Measurements from ENCODE around the gene ANKRD29.

Gene ANKRD29

DNA sequence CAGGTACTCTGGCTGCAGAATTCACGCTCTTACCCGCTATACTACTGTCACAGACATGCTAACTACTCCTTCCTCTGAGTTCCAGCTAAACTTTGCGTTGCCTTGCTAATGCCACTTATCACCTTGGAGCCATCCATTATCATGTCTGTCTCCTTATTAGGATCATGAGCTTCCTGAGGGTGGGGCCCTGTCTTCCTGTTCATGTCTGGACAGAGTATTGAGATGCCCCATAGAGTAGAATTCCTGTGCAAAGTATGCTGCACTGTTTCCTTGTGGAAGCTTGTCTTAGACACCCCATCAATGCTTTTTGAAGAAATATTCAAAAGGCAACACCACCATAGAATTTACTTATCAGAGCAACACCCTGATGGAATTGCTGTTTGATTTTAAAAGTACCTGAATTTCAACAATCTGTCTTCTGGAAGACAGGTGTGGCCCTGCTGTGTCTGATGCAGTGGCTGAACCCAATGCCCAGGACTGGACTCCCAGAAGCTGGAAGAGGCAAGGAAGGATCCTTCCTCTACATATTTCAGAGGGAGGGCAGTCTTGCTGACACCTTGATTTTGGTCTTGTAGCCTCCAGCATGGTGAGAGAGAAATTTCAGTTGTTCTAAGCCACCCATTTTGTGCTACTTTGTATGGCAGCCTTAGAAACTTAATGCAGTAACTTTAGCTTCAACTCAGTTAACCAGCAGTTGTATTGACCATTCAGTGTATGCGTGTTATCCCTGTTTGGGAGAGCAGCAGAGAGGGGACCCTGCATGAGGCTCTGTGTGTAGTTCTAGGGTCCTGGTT, 32.1 kb upstream of the ANKRD29 start:
- H3K4me3 ChIP-seq (ENCODE audit: low read length): no peak overlapping the region
- peak; percentile 54 for DNase-seq (ENCODE audit: low read depth)
- TF ChIP-seq, protein P1, sequence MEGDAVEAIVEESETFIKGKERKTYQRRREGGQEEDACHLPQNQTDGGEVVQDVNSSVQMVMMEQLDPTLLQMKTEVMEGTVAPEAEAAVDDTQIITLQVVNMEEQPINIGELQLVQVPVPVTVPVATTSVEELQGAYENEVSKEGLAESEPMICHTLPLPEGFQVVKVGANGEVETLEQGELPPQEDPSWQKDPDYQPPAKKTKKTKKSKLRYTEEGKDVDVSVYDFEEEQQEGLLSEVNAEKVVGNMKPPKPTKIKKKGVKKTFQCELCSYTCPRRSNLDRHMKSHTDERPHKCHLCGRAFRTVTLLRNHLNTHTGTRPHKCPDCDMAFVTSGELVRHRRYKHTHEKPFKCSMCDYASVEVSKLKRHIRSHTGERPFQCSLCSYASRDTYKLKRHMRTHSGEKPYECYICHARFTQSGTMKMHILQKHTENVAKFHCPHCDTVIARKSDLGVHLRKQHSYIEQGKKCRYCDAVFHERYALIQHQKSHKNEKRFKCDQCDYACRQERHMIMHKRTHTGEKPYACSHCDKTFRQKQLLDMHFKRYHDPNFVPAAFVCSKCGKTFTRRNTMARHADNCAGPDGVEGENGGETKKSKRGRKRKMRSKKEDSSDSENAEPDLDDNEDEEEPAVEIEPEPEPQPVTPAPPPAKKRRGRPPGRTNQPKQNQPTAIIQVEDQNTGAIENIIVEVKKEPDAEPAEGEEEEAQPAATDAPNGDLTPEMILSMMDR (IDR thresholded peaks at IDR 0.05; ENCODE audit: insufficient read depth, low read depth, low read length, missing control alignments): no peak

DNA sequence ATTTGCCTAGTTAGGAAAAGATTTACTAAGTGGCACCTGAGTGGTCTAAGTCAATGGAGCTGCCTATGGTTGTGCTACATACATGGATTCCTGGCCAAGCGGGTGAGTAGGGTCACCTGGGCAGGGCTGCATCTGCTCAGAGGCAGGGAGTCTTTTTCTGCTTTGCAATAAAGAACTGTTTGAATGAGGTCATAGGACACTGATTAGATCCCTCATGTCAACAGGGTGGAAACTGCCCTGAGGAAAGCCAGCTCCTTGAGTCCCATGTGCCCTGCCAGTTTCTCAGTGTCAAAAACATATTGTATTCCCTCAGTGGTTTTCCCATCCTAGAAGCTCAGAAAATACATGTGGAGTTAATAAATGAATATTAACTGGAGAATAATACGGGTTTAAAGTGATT, 31.1 kb upstream of the ANKRD29 start:
- TF ChIP-seq, protein P1 (IDR thresholded peaks at IDR 0.05; ENCODE audit: insufficient read depth, low read depth, low read length, missing control alignments): no peak
- no peak overlapping the region for H3K4me3 ChIP-seq (ENCODE audit: low read length)
- DNase-seq (ENCODE audit: low read depth): no peak

DNA sequence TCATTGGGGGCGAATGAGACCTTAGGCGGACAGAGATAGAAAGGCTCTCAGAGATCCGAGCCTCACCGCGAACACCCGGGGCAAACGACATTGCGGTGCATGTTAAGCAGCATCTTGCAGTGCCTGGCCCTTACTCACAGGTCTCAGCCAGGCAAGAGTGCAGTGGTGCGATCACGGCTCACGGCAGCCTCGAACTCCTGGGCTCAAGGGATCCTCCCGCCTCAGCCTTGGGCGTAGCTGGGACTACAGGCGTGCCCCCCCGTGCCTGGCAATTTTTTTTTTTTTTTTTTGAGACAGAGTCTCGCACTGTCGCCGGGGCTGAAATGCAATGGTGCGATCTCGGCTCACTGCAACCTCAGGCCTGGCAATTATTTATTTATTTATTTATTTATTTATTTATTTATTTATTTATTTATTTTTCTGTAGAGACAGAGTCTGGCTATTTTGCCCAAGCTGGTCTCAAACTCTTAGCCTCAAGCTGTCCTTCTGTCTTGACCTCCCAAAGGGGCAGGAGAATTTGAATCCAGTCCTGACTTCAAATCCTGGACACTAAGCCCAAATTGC, 27.9 kb upstream of the ANKRD29 start:
- no peak for DNase-seq (ENCODE audit: low read depth)
- peak overlapping the region; percentile 57 for H3K4me3 ChIP-seq (ENCODE audit: low read length)
- TF ChIP-seq, protein P1 (IDR thresholded peaks at IDR 0.05; ENCODE audit: insufficient read depth, low read depth, low read length, missing control alignments): no peak

DNA sequence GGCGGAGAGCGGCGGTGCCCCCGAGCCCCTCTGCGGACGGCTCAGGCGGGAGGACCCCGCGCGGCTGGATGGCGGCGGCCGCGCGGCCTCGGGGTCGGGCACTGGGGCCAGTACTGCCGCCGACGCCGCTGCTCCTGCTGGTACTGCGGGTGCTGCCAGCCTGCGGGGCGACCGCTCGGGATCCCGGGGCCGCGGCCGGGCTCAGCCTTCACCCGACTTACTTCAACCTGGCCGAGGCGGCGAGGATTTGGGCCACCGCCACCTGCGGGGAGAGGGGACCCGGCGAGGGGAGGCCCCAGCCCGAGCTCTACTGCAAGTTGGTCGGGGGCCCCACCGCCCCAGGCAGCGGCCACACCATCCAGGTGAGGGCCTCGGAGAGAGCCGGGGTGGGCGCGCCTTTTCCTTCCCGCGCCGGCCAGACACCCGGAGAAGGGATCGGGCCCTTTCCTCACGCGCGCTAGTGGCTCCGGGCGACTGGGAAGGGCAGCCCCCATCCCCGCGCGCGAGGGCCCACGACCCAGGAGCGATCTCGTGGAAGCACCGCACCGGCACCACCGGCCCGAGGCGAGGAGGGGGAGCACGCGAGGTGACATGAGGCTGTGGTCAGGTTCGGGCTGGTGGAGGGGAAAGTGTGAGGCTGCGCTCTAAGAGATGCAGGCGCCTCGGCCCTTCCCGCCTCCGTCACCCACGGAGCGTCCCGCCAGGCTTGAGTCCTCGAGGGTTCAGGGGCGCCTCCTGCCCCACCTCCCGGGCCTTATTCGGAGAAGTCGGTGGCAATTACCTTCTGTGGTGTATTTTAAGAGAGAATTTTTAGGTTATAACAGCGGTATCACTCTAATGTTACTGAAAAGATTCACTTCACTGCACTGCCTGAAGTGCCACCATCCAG, 27.1 kb upstream of the ANKRD29 start:
- TF ChIP-seq, protein P1 (IDR thresholded peaks at IDR 0.05; ENCODE audit: insufficient read depth, low read depth, low read length, missing control alignments): no peak

DNA sequence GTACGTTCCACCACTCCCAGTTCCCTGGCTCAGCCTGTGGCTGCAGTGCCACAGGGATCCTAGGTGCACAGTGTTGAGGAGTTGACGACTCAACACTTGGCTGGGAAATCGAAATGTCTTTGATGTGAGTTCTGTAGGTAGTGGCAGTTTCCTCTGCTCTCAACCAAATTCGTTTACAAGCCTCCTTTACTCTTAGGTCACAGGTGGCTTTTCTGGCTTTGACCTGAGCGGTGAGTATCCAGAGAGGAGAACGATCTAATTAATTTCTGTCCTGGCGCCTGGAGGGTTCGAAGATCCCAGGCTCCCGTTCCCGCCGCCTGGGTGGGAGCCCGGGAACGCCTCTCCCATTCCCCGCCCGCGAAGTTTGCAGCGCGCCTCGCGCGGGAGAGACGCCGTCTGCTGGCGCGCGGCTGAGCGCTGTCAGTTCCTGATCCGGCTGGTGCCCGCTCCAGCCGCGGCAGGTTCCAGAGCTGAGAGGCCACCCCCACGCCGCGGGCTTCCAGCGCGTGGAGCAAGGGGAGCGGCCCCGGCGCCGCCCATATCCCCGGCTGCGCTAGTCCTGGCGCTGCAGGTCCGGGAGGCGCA, 26.4 kb upstream of the ANKRD29 start, which contains the start of gene LAMA3:
TSS of gene LAMA3 (plus strand) at position 423 of the 585 bp plus-strand sequence. CDS start 231 bp downstream, outside the sequence.
- TF ChIP-seq, protein P1 (IDR thresholded peaks at IDR 0.05; ENCODE audit: insufficient read depth, low read depth, low read length, missing control alignments): peak; percentile 22
- peak; percentile 62 for DNase-seq (ENCODE audit: low read depth)
- H3K4me3 ChIP-seq (ENCODE audit: low read length): peak within 1 kb of the TSS; percentile 57

More for the DNA sequence above, 27.1 kb upstream of the ANKRD29 start:
- no peak for DNase-seq (ENCODE audit: low read depth)
- peak overlapping the region; percentile 57 for H3K4me3 ChIP-seq (ENCODE audit: low read length)

DNA sequence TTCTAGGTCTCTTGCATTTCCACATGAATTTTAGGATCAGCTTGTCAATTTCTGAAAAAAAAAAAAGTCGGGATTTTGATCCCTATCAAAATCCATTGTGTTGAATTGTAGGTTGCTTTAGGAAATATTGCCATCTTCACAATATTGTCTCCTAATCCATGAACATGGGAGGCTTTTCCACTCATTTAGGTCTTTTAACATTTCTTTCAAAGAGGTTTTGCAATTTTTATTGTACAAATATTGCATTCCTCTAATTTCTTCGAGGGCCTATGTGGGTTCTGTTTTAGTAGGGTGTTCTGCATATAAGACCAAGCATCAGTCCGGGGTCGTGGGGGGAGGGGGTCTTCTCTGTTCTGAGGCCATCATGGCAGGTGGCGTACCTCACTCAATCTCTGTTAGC, 25.8 kb upstream of the ANKRD29 start:
- TF ChIP-seq, protein P1 (IDR thresholded peaks at IDR 0.05; ENCODE audit: insufficient read depth, low read depth, low read length, missing control alignments): no peak
- peak overlapping the region; percentile 57 for H3K4me3 ChIP-seq (ENCODE audit: low read length)

More for the DNA sequence above, 25.8 kb upstream of the ANKRD29 start:
- DNase-seq (ENCODE audit: low read depth): no peak

All from epithelial cell of esophagus (primary cell).